Stimulated activated CD4-positive, alpha-beta T cell treated with anti-CD3 and anti-CD28 coated beads, Interleukin-2, amount 100 ng/mL, for 48 hours (primary cell): ENCODE results near the gene ITPKB.

Source experiments
- DNase-seq, 2 donors: peaks; one replicate each; pipeline ENCODE4 v3.0.0-alpha.2; 2020

The ITPKB gene

DNA sequence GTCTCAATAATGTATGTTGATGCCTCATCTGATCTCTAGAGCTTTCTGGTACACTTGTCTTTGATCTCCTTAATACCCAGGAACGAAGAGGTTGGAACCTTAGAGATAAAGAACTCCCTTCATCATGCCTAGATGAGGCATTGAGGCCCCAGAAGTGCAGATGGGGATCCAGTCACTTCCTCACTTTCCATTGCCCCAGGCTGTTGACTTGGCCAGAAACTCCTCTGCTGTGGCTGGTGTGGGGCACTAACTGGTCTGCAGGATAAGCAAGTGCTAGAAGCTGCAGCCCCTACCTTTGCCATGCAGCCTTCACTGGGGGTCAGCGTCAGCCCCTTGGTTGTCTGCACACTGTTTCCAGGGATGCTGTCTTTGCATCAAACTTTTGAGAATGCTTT lies 140.6 kb downstream of the ITPKB start:
- no peak for DNase-seq

DNA sequence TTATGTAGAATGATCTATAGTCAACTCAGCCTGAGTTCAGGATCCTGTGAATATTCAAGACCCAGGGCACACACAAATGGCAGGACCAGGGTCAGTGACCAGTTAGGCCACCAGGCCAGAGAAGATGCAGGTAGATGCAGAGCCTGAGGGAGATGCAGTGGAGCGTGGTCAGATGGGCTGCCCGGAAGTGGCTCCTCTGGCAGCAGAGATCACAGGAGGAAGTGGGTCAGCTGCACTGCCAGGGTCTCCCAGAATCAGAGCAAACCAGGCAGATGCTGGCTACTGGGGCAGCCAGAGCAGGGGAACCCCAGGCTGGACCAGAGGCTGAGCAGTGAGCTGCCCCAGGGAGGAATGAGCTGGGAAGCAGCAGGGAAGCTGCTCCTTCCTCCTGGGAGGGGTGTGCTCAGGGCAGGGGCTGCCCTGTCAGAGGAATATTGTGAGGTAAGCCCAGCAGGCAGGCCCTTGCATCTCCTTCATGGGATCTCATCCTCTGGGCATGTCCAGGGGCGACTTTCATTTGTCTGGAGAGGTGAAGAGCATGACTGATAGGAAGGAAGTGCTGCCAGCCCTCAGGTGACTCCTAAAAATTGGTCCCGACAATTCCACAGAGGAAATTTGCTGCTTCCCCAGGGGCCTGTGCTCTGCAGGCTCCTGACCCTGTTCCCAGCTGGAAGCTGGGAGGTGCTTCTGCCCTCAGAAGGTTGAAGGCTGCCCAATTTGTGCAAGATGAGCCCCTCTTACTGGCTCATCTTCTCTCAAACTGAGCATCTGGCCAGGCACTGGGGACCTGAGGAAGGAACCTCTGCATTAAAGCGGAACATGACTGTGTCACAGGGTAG lies 141.2 kb downstream of the ITPKB start:
- DNase-seq: no peak

DNA sequence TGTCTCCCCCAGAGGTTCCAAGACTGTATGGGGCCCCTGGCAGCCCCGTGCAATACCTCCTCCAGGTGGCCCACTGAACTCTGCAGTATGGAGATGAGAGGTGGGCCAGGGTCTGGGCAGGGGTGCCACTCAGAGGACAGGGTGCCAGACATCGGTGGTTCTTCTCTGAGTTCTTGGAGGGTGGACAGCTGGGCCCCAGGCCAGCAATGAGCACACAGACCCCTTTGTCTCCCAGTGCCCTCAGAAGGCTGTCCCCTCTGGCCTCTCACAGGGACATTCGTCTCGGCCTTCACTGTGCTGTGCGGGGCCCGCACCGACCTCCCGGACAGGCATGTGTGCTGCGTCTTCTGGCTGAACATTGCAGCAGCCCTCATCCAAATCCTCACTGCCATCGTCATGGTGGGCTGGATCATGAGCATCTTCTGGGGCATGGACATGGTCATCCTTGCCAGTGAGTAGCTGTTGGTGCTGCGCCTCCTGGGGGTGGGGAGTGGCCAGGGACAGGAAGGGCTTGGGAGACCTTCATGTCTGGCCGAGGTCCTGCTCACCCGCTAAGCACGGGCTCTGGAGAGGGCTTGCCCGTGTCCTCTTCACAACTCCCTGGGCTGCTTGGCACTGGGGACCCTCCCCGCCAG lies 142.4 kb downstream of the ITPKB start:
- DNase-seq: no peak

DNA sequence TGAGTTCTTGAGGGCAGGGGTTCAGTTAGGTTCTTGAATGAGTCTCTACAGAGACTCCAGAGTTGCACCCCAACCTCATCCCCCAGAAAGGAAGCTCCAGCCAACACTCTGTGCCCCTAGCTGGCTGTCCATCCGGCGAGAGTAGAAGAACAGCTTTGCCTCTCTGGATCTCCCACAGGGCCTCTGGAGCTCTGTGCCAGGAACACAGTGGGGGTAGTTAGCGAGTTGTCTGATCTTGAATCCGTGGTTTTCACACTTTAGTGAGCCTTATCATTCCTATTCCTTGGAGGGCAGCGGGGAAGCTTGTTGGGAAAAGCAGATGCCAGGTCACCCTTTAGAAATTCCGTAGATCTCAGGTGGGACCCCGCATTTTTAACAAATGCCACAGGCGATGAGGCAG lies 145.5 kb downstream of the ITPKB start:
- no peak for DNase-seq

DNA sequence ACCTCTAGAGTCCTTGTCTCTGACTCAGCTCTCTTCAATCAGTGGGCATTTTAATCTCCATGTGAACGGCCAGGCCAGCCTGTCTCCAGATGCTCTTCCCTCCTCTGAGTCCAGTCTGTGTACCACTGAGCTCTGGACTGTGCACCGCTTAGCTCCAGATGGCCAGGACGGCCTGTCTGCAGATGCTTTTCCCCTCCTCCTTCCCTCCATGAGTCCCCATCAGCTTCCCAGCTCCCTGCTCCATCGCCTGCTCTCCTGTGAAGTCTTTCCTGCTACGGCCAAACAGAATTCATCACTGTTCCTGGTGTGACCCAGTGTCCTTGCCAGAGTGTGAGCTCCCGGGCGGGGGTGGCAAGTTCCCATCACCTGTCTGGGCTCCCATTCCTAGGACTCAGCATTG lies 148.5 kb downstream of the ITPKB start:
- DNase-seq: no peak

DNA sequence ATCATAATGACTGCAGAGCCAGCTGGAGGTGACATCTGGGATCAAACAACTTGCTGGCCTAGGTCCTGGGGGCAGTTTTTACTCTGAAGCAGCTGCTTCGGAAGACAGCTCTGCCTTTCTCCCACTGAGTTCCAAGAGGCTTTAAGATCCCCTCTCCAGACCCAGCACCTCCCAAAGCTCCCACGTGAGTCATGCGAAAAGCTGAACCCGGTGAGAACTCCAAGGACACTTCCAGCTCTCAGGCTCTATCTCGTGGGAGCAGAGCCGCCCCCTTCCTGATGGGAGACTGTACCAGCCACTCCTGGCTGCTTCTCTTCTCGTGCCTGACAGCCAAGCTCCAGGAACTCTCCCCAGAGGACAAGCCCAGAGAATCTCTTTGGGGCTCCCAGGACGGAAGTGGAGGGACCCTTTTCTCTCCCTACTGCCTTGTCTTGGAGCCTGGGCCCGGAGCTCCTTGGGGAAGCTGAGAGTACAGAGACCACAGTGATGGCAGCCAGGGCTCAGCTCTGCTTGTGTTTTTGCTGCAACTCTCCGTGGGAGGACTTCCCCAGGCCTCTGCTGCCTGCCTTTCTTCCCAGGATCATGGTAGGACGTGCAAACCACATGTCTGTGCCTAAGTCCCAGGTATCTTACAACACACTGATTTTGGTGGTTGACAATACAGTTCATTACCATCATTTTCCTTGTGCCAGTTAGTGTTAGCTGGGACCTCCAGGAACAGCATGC lies 149.9 kb downstream of the ITPKB start:
- no peak for DNase-seq

DNA sequence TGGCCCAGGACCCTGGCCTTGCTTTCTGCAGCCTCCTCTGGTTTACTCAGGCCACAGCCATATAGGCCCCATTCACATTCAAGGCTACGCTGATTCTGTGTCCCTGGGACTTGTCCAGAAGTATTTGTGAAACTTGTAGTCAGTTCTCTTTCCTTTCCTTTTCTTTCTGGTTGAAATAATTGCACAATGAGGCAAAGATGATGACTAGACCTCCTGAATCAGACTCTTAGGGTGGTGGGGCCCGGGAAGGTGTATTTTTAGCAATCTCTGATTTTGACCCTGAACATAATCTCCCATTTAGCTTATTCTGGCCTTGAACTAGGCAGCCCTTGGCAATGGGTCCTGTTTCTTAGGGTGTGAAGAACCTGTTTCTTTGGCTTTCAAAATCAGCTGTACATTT lies 150.6 kb downstream of the ITPKB start:
- DNase-seq: no peak

DNA sequence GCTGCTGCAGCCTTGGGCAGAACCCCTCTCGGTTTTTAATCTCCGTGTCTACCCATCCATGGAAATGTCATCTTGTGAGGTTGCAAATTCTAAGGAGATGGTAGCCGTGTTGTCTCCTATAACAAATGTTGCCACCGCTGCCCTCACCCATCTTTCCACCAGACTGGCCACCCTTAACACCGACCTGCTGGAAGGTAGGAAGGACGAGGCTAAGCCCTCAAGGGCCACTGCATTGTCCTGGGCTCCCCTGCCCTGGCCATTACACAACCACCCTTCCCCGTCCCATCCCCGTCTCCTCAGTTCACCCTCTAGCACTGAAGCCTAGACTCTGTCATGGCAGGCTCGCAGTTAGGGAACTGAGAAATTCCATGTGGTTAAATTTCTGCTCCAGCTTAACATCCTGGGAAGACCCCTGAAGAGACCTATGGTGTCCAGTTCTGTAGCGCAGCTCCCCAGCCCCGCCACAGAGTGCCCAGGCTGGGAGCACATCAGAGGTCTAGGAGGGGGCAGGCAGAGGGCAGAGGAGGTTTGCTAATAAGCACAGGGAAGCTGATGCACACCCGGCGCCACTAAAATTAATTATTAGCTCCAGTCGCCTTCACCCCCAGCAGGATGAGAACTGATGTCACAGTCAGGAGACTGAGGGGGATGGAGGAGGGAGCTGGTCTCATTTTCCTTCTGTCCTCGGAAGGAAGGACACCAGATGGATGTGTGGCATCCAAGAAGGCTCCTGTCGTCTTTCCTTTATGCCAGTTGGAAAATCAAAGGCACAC lies 152.2 kb downstream of the ITPKB start:
- DNase-seq: no peak

DNA sequence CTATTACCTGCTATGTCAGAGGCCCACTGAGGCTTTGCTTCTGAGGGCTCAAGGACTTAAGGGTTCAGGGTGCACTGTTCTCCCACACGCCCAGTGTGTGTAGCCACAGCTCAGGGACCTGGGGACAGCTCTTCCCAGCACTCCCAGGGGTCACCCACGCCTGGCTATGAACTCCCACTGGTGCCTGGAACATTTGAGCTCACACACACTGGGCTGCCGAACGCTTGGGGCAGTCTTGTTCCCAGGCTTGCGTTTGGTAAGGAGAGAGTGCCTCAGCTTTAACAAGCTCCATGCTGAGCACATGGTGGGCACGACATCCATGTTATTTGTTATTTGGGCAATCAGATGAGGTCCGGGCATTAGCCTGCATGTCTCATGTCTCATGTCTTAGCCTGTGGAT lies 153.0 kb downstream of the ITPKB start:
- DNase-seq: no peak

DNA sequence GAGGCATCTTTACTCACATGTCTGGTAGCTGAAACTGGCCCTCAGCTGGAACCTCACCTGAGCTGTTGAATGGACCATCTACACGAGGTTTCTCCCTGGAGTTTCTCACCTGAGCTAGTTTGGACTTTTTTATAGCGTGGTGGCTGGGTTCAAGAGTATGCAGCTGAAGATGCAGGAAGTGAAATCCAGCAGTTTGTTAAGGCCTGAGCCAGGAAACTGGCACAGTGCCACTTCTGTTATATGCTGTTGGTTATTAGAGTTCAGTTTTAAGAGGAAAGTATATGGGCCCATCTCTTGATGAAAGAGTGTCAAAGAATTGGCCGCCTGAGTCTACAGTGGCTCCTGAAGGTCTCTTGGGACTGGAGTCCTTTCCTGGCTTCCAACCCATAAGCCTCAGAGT lies 154.9 kb downstream of the ITPKB start:
- DNase-seq: no peak

DNA sequence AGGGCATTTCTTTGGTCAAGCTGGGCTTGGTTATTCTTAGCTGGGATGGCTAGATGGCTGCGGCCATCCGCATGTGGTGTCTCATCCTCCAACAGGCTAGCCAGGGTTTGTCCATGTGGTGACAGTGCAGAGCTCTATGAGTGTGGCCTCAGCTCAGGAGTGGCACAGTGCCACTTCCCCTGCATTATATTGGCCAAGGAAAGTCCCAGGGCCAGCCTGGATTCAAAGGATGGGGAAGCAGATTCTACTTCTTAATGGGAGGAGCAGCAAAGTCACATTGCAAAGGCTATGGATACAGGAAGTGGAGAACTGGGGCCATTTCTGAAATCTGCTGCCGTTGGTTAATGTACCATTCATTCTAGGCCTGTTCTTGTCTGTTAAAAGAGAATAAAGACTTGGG lies 156.1 kb downstream of the ITPKB start:
- DNase-seq: no peak
